MG63 (cell line): ENCODE measurements around the gene FASTK. TPM values are rescaled to one million over a fixed set of nuclear protein-coding genes. Genes with fewer than 3 reads are reported as not detected.

Experiments
- DNase-seq: peaks from one replicate; pipeline ENCODE4 v3.0.0-alpha.2; 2020
- H3K27me3 ChIP-seq: fragments of 250-450 bp; sonication (Bioruptor Pico); 2 replicates; pipeline ENCODE4 v1.5.1; 2020; ENCODE audit warnings: mild to moderate bottlenecking, moderate library complexity
- H3K36me3 ChIP-seq: fragments of 250-450 bp; sonication (Bioruptor Pico); 2 replicates; pipeline ENCODE4 v1.5.1; 2020; ENCODE audit warnings: mild to moderate bottlenecking, moderate library complexity
- H3K4me3 ChIP-seq: fragments of 250-450 bp; sonication (Bioruptor Pico); 2 replicates; pipeline ENCODE4 v1.5.1; 2020; ENCODE audit warnings: mild to moderate bottlenecking, moderate library complexity
- H3K9me3 ChIP-seq: fragments of 250-450 bp; sonication (Bioruptor Pico); 2 replicates; pipeline ENCODE4 v1.5.1; 2020; ENCODE audit warnings: mild to moderate bottlenecking, moderate library complexity
- total RNA-seq: library from RNA; depleted of rRNA; stranded (reverse); fragments of >200 nt; shearing (Covaris generic); gene quantifications from 2 replicates; pipeline ENCODE4 v1.2.3, GENCODE V29; 2014; ENCODE audit warnings: low replicate concordance

The FASTK gene
- total RNA-seq, 1 experiment from 2014 or later = 71.5 TPM

GRCh38 chr7:151079199-151079910, 1.3 kb downstream of the FASTK start:
- Histone ChIP-seq H3K4me3 (peak overlapping the region; percentile 89), H3K36me3 (peaks cover 11% of the 10 kb centered on the region), H3K9me3 (no peaks in the 10 kb centered on the region), H3K27me3 (no peaks in the 10 kb centered on the region)
- DNase-seq = no peak

DNA sequence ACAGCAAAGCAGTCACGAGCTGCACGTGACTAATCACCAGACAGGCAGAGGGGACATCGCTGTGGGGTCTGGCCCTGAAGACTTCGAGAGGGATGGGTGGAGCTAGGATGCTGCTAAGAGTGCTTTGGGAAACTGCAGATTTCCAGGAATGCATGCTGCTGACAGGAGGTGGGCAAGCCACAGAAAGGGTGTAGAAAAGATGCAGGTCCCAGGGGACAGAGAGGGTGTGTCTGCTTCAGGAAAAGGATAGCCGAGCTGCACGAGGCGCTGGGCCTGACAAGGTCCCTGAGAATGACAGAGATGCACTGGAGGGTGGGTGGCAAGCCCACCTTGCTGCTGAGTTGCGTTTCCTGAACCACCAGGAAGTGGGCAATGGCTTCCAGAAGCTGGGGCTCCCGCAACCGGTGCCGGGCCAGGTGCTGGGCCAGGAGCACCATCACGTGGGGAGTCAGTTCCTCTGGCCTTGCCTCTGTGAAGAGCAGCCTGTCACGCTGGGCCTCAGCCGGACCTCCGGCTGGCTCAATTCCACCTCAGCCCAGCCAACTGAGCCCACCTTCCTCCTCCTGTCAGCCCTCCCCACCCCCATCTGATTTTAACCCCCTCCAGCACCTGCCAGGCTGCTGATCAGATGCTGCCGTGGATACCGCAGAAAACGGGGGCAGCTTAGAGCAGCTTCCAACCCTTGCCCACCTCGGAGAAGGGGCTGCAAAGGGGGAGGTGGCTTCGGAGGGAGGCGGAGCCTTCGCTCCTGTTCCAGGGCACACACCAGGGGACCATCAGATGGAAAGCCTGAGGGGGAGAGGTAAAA, 2.2 kb downstream of the FASTK start:
- Histone ChIP-seq H3K36me3 (peaks cover 11% of the 10 kb centered on the region), H3K27me3 (no peaks in the 10 kb centered on the region), H3K4me3 (no peak overlapping the region), H3K9me3 (no peaks in the 10 kb centered on the region)
- no peak for DNase-seq

DNA sequence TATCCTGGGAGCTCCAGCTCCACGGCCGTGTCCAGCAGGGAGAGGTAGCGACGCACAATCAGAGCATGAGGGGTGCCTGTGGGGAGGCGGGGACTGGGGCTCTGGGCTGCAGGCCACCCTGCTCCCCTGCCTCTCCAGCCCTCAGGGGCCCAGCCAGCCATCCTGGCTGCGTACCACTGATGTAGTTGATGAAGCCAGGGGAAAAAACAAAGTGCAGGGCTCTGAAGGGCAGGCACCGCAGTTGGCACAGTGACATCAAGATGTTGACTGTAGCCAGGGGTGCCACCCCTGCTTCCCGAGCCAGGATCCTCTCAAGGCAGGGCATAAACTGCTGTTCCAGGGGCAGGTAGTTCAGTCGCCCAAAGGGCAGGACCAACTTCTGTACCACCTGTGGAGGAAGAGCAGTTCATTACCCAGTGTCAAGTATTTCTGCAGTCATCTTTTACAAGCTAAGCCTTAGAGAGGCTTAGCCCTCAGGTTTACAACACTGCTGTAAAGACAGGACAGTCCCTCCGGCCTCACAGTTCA, 2.8 kb downstream of the FASTK start:
- Histone ChIP-seq H3K4me3 (no peak overlapping the region), H3K27me3 (no peaks in the 10 kb centered on the region), H3K36me3 (peaks cover 11% of the 10 kb centered on the region), H3K9me3 (no peaks in the 10 kb centered on the region)
- no peak for DNase-seq

GRCh38 chr7:151076863-151077704, 3.5 kb downstream of the FASTK start:
- Histone ChIP-seq H3K4me3 (no peak overlapping the region), H3K9me3 (no peaks in the 10 kb centered on the region), H3K27me3 (no peaks in the 10 kb centered on the region), H3K36me3 (peaks cover 11% of the 10 kb centered on the region)
- no peak for DNase-seq

GRCh38 chr7:151075978-151076426, 4.6 kb downstream of the FASTK start:
- no peak for DNase-seq
- H3K27me3 ChIP-seq = no peaks in the 10 kb centered on the region
- peaks cover 9% of the 10 kb centered on the region for H3K36me3 ChIP-seq
- H3K9me3 ChIP-seq = no peaks in the 10 kb centered on the region
- H3K4me3 ChIP-seq = no peak overlapping the region

GRCh38 chr7:151075662-151075971, 5.0 kb downstream of the FASTK start:
- no peak for DNase-seq
- Histone ChIP-seq H3K36me3 (peaks cover 9% of the 10 kb centered on the region), H3K27me3 (no peaks in the 10 kb centered on the region), H3K4me3 (no peak overlapping the region), H3K9me3 (no peaks in the 10 kb centered on the region)

- DNase-seq = no peak
- Histone ChIP-seq H3K36me3 (peaks cover 5% of the 10 kb centered on the region), H3K27me3 (no peaks in the 10 kb centered on the region), H3K9me3 (no peaks in the 10 kb centered on the region), H3K4me3 (no peak overlapping the region)
These were observed 5.6 kb downstream of the FASTK start for GRCh38 chr7:151074817-151075661.

- Histone ChIP-seq H3K4me3 (no peak overlapping the region), H3K36me3 (peaks cover 2% of the 10 kb centered on the region; the same call in 1 of the 2 replicates), H3K27me3 (no peaks in the 10 kb centered on the region), H3K9me3 (no peaks in the 10 kb centered on the region)
- DNase-seq = no peak
These were observed 6.6 kb downstream of the FASTK start for GRCh38 chr7:151073990-151074389.

DNA sequence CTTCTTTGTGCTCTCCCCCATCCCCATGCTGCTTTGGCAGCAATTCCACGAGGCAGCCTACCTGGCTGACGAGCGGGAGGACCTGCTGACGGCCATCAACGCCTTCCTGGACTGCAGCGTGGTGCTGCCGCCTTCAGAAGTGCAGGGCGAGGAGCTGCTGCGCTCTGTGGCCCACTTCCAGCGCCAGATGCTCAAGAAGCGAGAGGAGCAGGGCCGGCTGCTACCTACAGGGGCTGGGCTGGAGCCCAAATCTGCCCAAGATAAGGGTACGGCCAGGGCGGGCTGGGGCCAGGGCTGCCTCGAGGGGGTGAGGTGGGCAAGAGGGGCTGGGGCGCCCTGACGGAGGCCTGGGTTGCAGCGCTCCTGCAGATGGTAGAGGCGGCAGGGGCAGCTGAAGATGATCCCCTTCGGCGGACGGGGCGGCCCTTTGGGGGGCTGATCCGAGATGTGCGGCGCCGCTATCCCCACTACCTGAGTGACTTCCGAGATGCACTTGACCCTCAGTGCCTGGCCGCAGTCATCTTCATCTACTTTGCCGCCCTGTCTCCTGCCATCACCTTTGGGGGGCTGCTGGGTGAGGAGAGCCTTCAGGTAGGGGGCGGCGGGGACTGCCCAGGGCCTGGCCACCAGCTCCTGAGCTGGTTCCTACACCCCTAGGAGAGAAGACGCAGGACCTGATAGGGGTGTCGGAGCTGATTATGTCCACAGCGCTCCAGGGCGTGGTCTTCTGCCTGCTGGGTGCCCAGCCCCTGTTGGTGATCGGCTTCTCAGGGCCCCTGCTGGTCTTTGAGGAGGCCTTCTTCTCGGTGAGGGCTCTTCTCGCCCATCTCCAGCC, 9.4 kb downstream of the FASTK start:
- H3K4me3 ChIP-seq = no peak overlapping the region
- no peaks in the 10 kb centered on the region; the same call in none of the 2 replicates for H3K36me3 ChIP-seq
- H3K27me3 ChIP-seq = no peaks in the 10 kb centered on the region
- no peak for DNase-seq
- H3K9me3 ChIP-seq = no peaks in the 10 kb centered on the region

DNA sequence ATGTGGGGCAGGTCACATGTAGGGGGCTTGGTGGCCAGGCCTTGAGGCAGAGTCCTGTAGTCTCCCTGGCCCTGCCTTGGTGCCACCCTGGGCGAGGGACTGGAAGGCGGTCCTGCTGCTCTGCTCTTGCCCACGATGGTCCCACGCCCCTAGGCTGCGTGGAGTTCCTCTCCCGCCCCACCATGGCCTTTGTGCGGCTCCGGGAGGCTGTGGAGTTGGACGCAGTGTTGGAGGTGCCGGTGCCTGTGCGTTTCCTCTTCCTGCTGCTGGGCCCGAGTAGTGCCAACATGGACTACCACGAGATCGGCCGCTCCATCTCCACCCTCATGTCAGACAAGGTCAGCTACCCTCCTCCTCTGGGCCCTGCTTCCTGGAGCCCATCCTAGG, 10.0 kb downstream of the FASTK start:
- Histone ChIP-seq H3K9me3 (no peaks in the 10 kb centered on the region), H3K4me3 (no peak overlapping the region), H3K27me3 (no peaks in the 10 kb centered on the region), H3K36me3 (no peaks in the 10 kb centered on the region; the same call in none of the 2 replicates)
- DNase-seq = no peak

DNA sequence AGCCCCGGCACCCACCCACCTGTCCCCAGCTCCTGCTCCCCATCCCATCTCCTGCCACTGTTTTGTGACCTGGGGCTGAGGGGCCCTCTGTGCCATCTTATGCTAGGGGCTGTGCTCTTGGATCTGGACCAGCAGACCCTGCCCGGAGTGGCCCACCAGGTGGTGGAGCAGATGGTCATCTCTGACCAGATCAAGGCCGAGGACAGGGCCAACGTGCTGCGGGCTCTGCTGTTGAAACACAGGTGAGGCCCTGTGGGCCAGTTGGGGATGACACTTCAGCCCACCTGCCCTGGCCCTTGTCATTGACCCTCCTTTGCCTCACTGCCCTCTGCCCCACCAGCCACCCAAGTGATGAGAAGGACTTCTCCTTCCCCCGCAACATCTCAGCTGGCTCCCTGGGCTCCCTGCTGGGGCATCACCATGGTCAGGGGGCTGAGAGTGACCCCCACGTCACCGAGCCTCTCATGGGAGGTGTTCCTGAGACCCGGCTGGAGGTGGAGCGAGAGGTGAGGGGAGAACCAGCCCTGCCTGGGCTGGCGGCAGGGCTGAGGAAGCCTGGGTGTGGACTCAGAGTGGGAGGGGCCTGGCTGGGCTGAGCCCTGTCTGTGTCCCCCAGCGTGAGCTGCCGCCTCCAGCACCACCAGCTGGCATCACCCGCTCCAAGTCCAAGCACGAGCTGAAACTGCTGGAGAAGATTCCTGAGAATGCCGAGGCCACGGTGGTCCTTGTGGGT, 10.6 kb downstream of the FASTK start:
- Histone ChIP-seq H3K9me3 (no peaks in the 10 kb centered on the region), H3K4me3 (no peak overlapping the region), H3K27me3 (no peaks in the 10 kb centered on the region), H3K36me3 (no peaks in the 10 kb centered on the region; the same call in none of the 2 replicates)
- no peak for DNase-seq

DNA sequence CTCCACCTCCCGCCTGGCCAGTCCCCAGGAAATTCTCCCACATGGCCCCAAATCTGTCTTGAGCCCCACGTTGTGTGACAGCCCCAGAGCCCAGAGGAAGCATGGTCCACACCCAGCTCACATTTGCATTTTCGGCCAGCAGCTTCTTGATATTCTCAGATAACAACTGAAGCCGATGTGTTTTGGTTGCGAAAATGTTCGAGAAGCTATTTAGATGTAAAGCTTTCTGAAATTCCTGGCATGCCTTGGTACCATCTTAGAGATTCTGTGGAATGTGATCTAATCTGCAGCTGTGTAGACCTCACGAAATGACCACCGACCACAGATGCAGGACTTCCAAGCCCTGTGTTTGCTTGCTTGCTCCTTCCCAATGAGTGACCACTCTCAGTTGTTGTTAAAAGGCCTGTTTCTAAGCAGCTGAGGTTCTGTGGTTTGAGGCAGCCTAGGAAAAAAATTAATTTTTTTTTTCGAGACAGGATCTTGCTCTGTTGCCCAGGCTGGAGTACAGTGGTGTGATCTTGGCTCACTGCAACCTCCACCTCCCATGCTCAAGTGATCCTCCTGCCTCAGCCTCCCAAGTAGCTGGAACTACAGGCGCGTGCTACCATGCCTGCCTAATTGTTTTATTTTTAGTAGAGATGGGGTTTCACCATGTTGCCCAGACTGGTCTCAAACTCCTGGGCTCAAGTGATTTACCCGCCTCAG, 12.4 kb downstream of the FASTK start:
- no peak overlapping the region for H3K4me3 ChIP-seq
- DNase-seq = no peak
- no peaks in the 10 kb centered on the region; the same call in none of the 2 replicates for H3K36me3 ChIP-seq
- no peaks in the 10 kb centered on the region for H3K9me3 ChIP-seq
- no peaks in the 10 kb centered on the region for H3K27me3 ChIP-seq

DNA sequence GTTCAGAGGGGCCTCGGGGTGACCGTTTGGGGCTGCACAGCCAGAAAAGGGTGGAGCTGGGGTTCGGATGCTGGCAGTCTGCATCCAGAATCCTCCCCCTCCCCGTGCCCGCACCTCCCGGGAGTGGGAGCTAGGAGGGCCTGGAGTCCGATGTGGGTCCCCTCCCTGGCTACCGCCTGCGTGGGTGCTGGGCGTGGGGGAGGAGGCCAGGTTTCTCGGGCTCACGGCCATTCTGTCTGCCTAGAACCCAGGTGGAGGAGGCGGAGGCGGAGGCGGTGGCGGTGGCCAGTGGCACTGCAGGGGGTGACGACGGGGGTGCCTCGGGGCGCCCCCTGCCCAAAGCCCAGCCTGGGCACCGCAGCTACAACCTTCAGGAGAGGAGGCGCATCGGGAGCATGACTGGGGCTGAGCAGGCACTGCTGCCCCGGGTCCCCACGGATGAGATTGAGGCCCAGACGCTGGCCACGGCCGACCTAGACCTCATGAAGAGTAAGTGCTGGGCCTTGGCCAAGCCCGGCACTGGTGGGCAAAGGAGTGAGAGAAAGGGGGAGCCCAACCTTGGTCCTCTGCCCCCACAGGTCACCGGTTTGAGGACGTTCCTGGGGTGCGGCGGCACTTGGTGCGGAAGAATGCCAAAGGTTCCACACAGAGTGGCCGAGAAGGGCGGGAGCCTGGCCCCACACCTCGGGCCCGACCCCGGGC, 14.2 kb downstream of the FASTK start:
- no peaks in the 10 kb centered on the region for H3K9me3 ChIP-seq
- H3K36me3 ChIP-seq = no peaks in the 10 kb centered on the region; the same call in 1 of the 2 replicates
- no peaks in the 10 kb centered on the region for H3K27me3 ChIP-seq
- no peak overlapping the region for H3K4me3 ChIP-seq
- no peak for DNase-seq

- no peaks in the 10 kb centered on the region; the same call in 1 of the 2 replicates for H3K36me3 ChIP-seq
- H3K4me3 ChIP-seq = no peak overlapping the region
- no peaks in the 10 kb centered on the region for H3K27me3 ChIP-seq
- no peaks in the 10 kb centered on the region for H3K9me3 ChIP-seq
- no peak for DNase-seq
These were observed 15.1 kb downstream of the FASTK start for GRCh38 chr7:151065516-151065915.
